HG02759 (cell line): Measurements from ENCODE around the gene SPDYE1.
"Not testable (repeated sequence)": the region's sequence is repeated elsewhere in the genome, so short reads cannot be mapped to it uniquely, and the experiment has no call there.

ENCODE experiments used
- ATAC-seq: cut with Tn5 transposase; IDR thresholded peaks from one replicate; pipeline ENCODE4 v1.9.1; 2021; ENCODE audit warnings: mild to moderate bottlenecking, moderate library complexity; ENCODE audit not compliant: unreplicated experiment

SPDYE1 gene

GRCh38 chr7:43997532-43997931 is at the start of gene SPDYE1:
Gene SPDYE1, plus strand, starts transcription at chr7:43997897. Its CDS starts 2,053 bp downstream, at chr7:43999950.
- not testable (repeated sequence) for ATAC-seq

GRCh38 chr7:43952028-43952427 is 45.7 kb upstream of the SPDYE1 start:
- ATAC-seq: no peak

GRCh38 chr7:43953071-43953470 is 44.6 kb upstream of the SPDYE1 start:
- no peak for ATAC-seq

GRCh38 chr7:43954524-43955228 is 43.0 kb upstream of the SPDYE1 start:
- ATAC-seq: peak; percentile 82

GRCh38 chr7:43956027-43956426 is 41.7 kb upstream of the SPDYE1 start:
- ATAC-seq: no peak

GRCh38 chr7:43960933-43961332 is 36.8 kb upstream of the SPDYE1 start:
- ATAC-seq: no peak

- not testable (repeated sequence) for ATAC-seq
These were observed 31.3 kb upstream of the SPDYE1 start for GRCh38 chr7:43966392-43966791.

GRCh38 chr7:43968172-43969040 is 29.3 kb upstream of the SPDYE1 start:
- ATAC-seq: not testable (repeated sequence)

GRCh38 chr7:43969586-43969985 is 28.1 kb upstream of the SPDYE1 start:
- not testable (repeated sequence) for ATAC-seq

- not testable (repeated sequence) for ATAC-seq
These were observed 27.0 kb upstream of the SPDYE1 start for GRCh38 chr7:43970698-43971097.

- not testable (repeated sequence) for ATAC-seq
These were observed 23.6 kb upstream of the SPDYE1 start for GRCh38 chr7:43974033-43974573.

- not testable (repeated sequence) for ATAC-seq
These were observed 22.8 kb upstream of the SPDYE1 start for GRCh38 chr7:43974725-43975482.

GRCh38 chr7:43977525-43977924 is 20.2 kb upstream of the SPDYE1 start:
- no peak for ATAC-seq

- ATAC-seq: not testable (repeated sequence)
These were observed 19.6 kb upstream of the SPDYE1 start for GRCh38 chr7:43978102-43978501.

GRCh38 chr7:43982848-43983247 is 14.8 kb upstream of the SPDYE1 start:
- not testable (repeated sequence) for ATAC-seq

GRCh38 chr7:43983736-43984135 is 14.0 kb upstream of the SPDYE1 start:
- ATAC-seq: not testable (repeated sequence)

- ATAC-seq: peak; percentile 88
These were observed 11.5 kb upstream of the SPDYE1 start for GRCh38 chr7:43985904-43986864.

GRCh38 chr7:43987476-43987875 is 10.2 kb upstream of the SPDYE1 start:
- not testable (repeated sequence) for ATAC-seq

GRCh38 chr7:43990011-43990585 is 7.6 kb upstream of the SPDYE1 start:
- not testable (repeated sequence) for ATAC-seq
